GM23338 (cell line): Measurements from ENCODE around the gene TOP2A. TPM values are rescaled to one million over a fixed set of nuclear protein-coding genes. Genes with fewer than 3 reads are reported as not detected.
A peak's percentile ranks its signal among the peaks of the same experiment; 100 is the strongest.

Experiments
- ATAC-seq: fragments of 200-7000 bp; cut with Tn5 transposase; 3 replicates; pipeline ENCODE4 v1.9.1; 2020
- DNase-seq: peaks from one replicate; pipeline ENCODE4 v3.0.0-alpha.2; 2015; ENCODE audit warnings: low spot score
- H2AFZ ChIP-seq: fragments of 200-600 bp; sonication (generic); 2 replicates; pipeline ENCODE4 v1.8.0; 2016; ENCODE audit warnings: antibody characterized with exemption, mild to moderate bottlenecking, moderate library complexity
- H3F3A ChIP-seq: fragments of 200-600 bp; sonication (generic); replicated peaks from 2 replicates; pipeline ENCODE4 v1.8.0; 2017; ENCODE audit warnings: antibody characterized with exemption, mixed run types, low read depth
- H3K27ac ChIP-seq: fragments of 200-600 bp; sonication (generic); 2 replicates; pipeline ENCODE4 v1.6.1; 2016; ENCODE audit warnings: low read depth
- H3K27me3 ChIP-seq: fragments of 200-600 bp; sonication (generic); 2 replicates; pipeline ENCODE4 v1.8.0; 2016; ENCODE audit warnings: mild to moderate bottlenecking, mixed run types, moderate library complexity; ENCODE audit not compliant: insufficient read depth
- H3K36me3 ChIP-seq: fragments of 200-600 bp; sonication (generic); 2 replicates; pipeline ENCODE4 v1.8.0; 2016; ENCODE audit warnings: mild to moderate bottlenecking; ENCODE audit not compliant: insufficient read depth
- H3K4me1 ChIP-seq: fragments of 200-600 bp; sonication (generic); 2 replicates; pipeline ENCODE4 v1.8.0; 2016; ENCODE audit warnings: mild to moderate bottlenecking, moderate library complexity; ENCODE audit not compliant: insufficient read depth
- H3K4me2 ChIP-seq: fragments of 200-600 bp; sonication (generic); 2 replicates; pipeline ENCODE4 v1.7.1; 2017; ENCODE audit warnings: mixed run types
- H3K4me3 ChIP-seq: fragments of 200-600 bp; sonication (generic); 2 replicates; pipeline ENCODE4 v1.6.1; 2016; ENCODE audit warnings: mixed run types
- H3K79me2 ChIP-seq: fragments of 200-600 bp; sonication (generic); replicated peaks from 2 replicates; pipeline ENCODE4 v1.8.0; 2017; ENCODE audit warnings: mild to moderate bottlenecking; ENCODE audit not compliant: insufficient read depth
- H3K9me2 ChIP-seq: fragments of 200-600 bp; sonication (generic); 2 replicates; pipeline ENCODE4 v1.8.0; 2017; ENCODE audit not compliant: insufficient read depth
- H4K20me1 ChIP-seq: fragments of 200-600 bp; sonication (generic); replicated peaks from 2 replicates; pipeline ENCODE4 v1.8.0; 2017; ENCODE audit warnings: mild to moderate bottlenecking; ENCODE audit not compliant: insufficient read depth
- H3K27ac Mint-ChIP-seq: 2 replicates; pipeline ENCODE4 v1.8.0; 2020; ENCODE audit warnings: inconsistent platforms, mild to moderate bottlenecking, moderate library complexity, mixed read lengths
- H3K27me3 Mint-ChIP-seq: 3 replicates; pipeline ENCODE4 v1.8.0; 2022; ENCODE audit warnings: low read depth, mild to moderate bottlenecking, moderate library complexity, mixed read lengths, inconsistent platforms; ENCODE audit not compliant: insufficient read depth, poor library complexity
- H3K36me3 Mint-ChIP-seq: 3 replicates; pipeline ENCODE4 v1.8.0; 2021; ENCODE audit warnings: low read depth, mild to moderate bottlenecking, inconsistent platforms, moderate library complexity, mixed read lengths
- H3K4me1 Mint-ChIP-seq: 3 replicates; pipeline ENCODE4 v1.8.0; 2020; ENCODE audit warnings: mild to moderate bottlenecking, inconsistent platforms, mixed read lengths
- H3K4me3 Mint-ChIP-seq: 3 replicates; pipeline ENCODE4 v1.8.0; 2021; ENCODE audit warnings: moderate library complexity, mild to moderate bottlenecking, inconsistent platforms, mixed read lengths
- H3K9me3 Mint-ChIP-seq: 3 replicates; pipeline ENCODE4 v1.8.0; 2020; ENCODE audit warnings: moderate library complexity, mild to moderate bottlenecking, inconsistent platforms, mixed read lengths
- EZH2 ChIP-seq: fragments of 200-600 bp; sonication (generic); IDR thresholded peaks from one replicate; pipeline ENCODE4 v1.8.0; 2017; ENCODE audit warnings: antibody characterized with exemption, mild to moderate bottlenecking, low read depth; ENCODE audit not compliant: unreplicated experiment
- EZH2phosphoT487 ChIP-seq: fragments of 200-600 bp; sonication (generic); IDR thresholded peaks from one replicate; pipeline ENCODE4 v1.8.1; 2018; ENCODE audit warnings: antibody characterized with exemption; ENCODE audit not compliant: unreplicated experiment
- JUNB ChIP-seq: IDR thresholded peaks from one replicate; pipeline ENCODE4 v1.6.1; 2016; ENCODE audit warnings: antibody characterized with exemption; ENCODE audit not compliant: unreplicated experiment
- NANOG ChIP-seq: IDR thresholded peaks from 2 replicates; pipeline ENCODE4 v1.6.1; 2016; ENCODE audit warnings: antibody characterized with exemption, borderline replicate concordance
- STAT1 ChIP-seq: IDR thresholded peaks from one replicate; pipeline ENCODE4 v1.6.1; 2016; ENCODE audit warnings: antibody characterized with exemption; ENCODE audit not compliant: unreplicated experiment
- ZNF114 ChIP-seq: fragments of 250-450 bp; sonication (Bioruptor Pico); IDR thresholded peaks from 2 replicates; pipeline ENCODE4 v1.5.0; 2020; ENCODE audit warnings: mild to moderate bottlenecking, moderate library complexity
- ZNF331 ChIP-seq: fragments of 250-450 bp; sonication (Bioruptor Pico); IDR thresholded peaks from 2 replicates; pipeline ENCODE4 v1.5.0; 2020; ENCODE audit warnings: low read depth, mild to moderate bottlenecking, moderate library complexity
- polyA plus RNA-seq: library from polyadenylated mRNA; unstranded; fragments of >200 nt; fragmentation: Nextera tagmentation; extraction: Ambion mirVana; gene quantifications from 2 replicates; pipeline ENCODE4 v1.2.1, GENCODE V29; 2016
- total RNA-seq: library from RNA; depleted of rRNA; stranded (reverse); fragments of >200 nt; shearing (Covaris generic); gene quantifications from 2 replicates; pipeline ENCODE4 v1.2.3, GENCODE V29; 2014
- TF ChIP-seq, protein P1 (sequence below): IDR thresholded peaks from 2 replicates; pipeline ENCODE4 v1.6.1; 2016; ENCODE audit warnings: antibody characterized with exemption
- TF ChIP-seq, protein P2 (sequence below): IDR thresholded peaks from one replicate; pipeline ENCODE4 v1.6.1; 2018; ENCODE audit warnings: antibody characterized with exemption; ENCODE audit not compliant: unreplicated experiment
- TF ChIP-seq, protein P3 (sequence below): fragments of 250-450 bp; sonication (Bioruptor Pico); IDR thresholded peaks from 2 replicates; pipeline ENCODE4 v1.5.0; 2020; ENCODE audit warnings: mild to moderate bottlenecking, moderate library complexity
- TF ChIP-seq, protein P4 (sequence below), 2 experiments: fragments of 200-600 bp in 1 of 2; sonication (generic) in 1 of 2; conservative IDR thresholded peaks; 2 replicates each; pipeline versions ENCODE4 v1.5.1 to v1.6.1; 2016 to 2017; ENCODE audit warnings: antibody characterized with exemption in 2 of 2, low read depth in 2 of 2, mild to moderate bottlenecking in 2 of 2, moderate library complexity in 1 of 2

The TOP2A gene
- total and polyA plus RNA-seq, 2 experiments from 2014 or later = 263 to 442 TPM

DNA sequence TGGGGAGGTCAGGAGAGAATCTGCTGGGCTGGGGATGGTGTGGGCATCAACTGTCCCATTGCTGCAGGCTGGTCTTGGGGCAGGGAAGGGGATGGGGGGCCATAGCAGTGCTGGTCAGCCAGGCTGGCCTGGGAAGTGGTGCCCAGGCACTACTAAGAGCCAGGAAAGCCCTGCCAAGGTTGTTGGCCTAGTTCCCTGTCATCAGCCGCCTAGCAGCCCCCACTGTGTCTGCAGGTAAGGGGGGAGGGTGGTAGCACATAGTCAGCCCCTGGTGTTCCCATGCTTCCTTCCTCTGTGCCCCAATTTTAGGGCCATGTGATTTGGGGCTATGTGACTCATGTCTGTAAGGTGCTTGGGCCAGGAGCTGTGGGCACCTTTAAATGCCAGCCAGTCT is 70.9 kb downstream of the TOP2A start (continued):
- TF ChIP-seq, protein P1, sequence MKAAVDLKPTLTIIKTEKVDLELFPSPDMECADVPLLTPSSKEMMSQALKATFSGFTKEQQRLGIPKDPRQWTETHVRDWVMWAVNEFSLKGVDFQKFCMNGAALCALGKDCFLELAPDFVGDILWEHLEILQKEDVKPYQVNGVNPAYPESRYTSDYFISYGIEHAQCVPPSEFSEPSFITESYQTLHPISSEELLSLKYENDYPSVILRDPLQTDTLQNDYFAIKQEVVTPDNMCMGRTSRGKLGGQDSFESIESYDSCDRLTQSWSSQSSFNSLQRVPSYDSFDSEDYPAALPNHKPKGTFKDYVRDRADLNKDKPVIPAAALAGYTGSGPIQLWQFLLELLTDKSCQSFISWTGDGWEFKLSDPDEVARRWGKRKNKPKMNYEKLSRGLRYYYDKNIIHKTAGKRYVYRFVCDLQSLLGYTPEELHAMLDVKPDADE = no peak
- TF ChIP-seq STAT1 (no peak), ZNF114 (CRISPR knock-in tag) (no peak), EZH2 (no peak), ZNF331 (CRISPR knock-in tag) (no peak), JUNB (no peak)

DNA sequence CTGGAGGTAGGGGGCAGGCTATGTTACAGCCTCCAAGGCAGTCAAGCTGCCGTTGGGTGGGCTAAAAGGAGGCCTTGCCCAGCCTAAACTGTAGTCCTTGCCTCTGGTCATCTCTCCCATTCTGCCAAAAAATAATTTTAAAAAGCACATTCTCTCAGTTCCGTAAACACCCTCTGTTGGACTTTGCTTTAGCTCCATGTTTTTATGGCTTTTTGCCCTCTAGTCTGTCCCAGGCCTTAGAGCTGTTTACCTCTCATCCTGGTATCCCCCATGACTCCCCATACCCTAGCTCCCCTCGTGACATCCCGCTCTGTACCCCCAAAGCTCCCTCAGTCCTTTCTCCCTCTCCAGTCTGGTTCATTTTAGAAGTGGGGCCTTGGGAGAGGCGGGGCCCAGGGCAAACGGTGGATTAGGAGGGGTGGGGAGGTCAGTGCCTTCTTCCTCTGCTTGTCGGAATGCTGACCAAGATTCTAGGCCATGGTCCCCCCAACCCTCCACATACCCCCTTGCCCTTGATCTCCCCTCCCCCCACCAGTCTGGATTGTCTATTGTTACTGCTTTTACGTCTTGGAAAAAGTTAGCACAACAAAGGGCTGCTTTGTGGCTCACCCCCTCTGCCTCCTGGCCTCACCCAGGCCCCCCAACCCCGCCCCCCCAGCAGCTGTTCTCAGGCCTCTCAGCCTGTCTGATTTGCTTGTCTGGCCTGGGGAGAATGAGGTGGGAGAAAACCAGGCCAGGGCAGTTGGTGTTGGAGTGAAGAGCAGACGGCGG is 71.5 kb downstream of the TOP2A start:
- Histone ChIP-seq H3K36me3 (no peaks in the 10 kb centered on the region), H3F3A (peaks cover 27% of the 10 kb centered on the region), H3K4me3 (peak overlapping the region; percentile 92), H3K9me2 (no peaks in the 10 kb centered on the region), H3K4me1 (peaks cover 71% of the 10 kb centered on the region), H3K79me2 (peaks cover 9% of the 10 kb centered on the region; the same call in 1 of the 2 replicates), H3K27ac (no peak overlapping the region; the same call in 1 of the 2 replicates), H3K4me2 (peak overlapping the region; percentile 99), H3K27me3 (peaks cover 53% of the 10 kb centered on the region), H4K20me1 (peaks cover 15% of the 10 kb centered on the region), H2AFZ (no peak overlapping the region)
- Mint-ChIP-seq H3K27ac (peak overlapping the region; percentile 76), H3K9me3 (no peaks in the 10 kb centered on the region), H3K4me3 (peak overlapping the region; percentile 76), H3K36me3 (peaks cover 15% of the 10 kb centered on the region), H3K27me3 (peaks cover 61% of the 10 kb centered on the region), H3K4me1 (peaks cover 77% of the 10 kb centered on the region)
- TF ChIP-seq, protein P2, sequence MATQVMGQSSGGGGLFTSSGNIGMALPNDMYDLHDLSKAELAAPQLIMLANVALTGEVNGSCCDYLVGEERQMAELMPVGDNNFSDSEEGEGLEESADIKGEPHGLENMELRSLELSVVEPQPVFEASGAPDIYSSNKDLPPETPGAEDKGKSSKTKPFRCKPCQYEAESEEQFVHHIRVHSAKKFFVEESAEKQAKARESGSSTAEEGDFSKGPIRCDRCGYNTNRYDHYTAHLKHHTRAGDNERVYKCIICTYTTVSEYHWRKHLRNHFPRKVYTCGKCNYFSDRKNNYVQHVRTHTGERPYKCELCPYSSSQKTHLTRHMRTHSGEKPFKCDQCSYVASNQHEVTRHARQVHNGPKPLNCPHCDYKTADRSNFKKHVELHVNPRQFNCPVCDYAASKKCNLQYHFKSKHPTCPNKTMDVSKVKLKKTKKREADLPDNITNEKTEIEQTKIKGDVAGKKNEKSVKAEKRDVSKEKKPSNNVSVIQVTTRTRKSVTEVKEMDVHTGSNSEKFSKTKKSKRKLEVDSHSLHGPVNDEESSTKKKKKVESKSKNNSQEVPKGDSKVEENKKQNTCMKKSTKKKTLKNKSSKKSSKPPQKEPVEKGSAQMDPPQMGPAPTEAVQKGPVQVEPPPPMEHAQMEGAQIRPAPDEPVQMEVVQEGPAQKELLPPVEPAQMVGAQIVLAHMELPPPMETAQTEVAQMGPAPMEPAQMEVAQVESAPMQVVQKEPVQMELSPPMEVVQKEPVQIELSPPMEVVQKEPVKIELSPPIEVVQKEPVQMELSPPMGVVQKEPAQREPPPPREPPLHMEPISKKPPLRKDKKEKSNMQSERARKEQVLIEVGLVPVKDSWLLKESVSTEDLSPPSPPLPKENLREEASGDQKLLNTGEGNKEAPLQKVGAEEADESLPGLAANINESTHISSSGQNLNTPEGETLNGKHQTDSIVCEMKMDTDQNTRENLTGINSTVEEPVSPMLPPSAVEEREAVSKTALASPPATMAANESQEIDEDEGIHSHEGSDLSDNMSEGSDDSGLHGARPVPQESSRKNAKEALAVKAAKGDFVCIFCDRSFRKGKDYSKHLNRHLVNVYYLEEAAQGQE = no peak
- TF ChIP-seq ZNF331 (CRISPR knock-in tag) = no peak
- no peak for TF ChIP-seq NANOG
- TF ChIP-seq, protein P3, sequence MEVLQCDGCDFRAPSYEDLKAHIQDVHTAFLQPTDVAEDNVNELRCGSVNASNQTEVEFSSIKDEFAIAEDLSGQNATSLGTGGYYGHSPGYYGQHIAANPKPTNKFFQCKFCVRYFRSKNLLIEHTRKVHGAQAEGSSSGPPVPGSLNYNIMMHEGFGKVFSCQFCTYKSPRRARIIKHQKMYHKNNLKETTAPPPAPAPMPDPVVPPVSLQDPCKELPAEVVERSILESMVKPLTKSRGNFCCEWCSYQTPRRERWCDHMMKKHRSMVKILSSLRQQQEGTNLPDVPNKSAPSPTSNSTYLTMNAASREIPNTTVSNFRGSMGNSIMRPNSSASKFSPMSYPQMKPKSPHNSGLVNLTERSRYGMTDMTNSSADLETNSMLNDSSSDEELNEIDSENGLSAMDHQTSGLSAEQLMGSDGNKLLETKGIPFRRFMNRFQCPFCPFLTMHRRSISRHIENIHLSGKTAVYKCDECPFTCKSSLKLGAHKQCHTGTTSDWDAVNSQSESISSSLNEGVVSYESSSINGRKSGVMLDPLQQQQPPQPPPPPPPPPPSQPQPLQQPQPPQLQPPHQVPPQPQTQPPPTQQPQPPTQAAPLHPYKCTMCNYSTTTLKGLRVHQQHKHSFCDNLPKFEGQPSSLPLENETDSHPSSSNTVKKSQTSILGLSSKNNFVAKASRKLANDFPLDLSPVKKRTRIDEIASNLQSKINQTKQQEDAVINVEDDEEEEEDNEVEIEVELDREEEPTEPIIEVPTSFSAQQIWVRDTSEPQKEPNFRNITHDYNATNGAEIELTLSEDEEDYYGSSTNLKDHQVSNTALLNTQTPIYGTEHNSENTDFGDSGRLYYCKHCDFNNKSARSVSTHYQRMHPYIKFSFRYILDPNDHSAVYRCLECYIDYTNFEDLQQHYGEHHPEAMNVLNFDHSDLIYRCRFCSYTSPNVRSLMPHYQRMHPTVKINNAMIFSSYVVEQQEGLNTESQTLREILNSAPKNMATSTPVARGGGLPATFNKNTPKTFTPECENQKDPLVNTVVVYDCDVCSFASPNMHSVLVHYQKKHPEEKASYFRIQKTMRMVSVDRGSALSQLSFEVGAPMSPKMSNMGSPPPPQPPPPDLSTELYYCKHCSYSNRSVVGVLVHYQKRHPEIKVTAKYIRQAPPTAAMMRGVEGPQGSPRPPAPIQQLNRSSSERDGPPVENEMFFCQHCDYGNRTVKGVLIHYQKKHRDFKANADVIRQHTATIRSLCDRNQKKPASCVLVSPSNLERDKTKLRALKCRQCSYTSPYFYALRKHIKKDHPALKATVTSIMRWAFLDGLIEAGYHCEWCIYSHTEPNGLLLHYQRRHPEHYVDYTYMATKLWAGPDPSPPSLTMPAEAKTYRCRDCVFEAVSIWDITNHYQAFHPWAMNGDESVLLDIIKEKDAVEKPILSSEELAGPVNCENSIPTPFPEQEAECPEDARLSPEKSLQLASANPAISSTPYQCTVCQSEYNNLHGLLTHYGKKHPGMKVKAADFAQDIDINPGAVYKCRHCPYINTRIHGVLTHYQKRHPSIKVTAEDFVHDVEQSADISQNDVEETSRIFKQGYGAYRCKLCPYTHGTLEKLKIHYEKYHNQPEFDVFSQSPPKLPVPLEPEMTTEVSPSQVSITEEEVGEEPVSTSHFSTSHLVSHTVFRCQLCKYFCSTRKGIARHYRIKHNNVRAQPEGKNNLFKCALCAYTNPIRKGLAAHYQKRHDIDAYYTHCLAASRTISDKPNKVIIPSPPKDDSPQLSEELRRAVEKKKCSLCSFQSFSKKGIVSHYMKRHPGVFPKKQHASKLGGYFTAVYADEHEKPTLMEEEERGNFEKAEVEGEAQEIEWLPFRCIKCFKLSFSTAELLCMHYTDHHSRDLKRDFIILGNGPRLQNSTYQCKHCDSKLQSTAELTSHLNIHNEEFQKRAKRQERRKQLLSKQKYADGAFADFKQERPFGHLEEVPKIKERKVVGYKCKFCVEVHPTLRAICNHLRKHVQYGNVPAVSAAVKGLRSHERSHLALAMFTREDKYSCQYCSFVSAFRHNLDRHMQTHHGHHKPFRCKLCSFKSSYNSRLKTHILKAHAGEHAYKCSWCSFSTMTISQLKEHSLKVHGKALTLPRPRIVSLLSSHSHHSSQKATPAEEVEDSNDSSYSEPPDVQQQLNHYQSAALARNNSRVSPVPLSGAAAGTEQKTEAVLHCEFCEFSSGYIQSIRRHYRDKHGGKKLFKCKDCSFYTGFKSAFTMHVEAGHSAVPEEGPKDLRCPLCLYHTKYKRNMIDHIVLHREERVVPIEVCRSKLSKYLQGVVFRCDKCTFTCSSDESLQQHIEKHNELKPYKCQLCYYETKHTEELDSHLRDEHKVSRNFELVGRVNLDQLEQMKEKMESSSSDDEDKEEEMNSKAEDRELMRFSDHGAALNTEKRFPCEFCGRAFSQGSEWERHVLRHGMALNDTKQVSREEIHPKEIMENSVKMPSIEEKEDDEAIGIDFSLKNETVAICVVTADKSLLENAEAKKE = no peak
- TF ChIP-seq, protein P4, sequence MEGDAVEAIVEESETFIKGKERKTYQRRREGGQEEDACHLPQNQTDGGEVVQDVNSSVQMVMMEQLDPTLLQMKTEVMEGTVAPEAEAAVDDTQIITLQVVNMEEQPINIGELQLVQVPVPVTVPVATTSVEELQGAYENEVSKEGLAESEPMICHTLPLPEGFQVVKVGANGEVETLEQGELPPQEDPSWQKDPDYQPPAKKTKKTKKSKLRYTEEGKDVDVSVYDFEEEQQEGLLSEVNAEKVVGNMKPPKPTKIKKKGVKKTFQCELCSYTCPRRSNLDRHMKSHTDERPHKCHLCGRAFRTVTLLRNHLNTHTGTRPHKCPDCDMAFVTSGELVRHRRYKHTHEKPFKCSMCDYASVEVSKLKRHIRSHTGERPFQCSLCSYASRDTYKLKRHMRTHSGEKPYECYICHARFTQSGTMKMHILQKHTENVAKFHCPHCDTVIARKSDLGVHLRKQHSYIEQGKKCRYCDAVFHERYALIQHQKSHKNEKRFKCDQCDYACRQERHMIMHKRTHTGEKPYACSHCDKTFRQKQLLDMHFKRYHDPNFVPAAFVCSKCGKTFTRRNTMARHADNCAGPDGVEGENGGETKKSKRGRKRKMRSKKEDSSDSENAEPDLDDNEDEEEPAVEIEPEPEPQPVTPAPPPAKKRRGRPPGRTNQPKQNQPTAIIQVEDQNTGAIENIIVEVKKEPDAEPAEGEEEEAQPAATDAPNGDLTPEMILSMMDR (conservative IDR thresholded peaks at IDR 0.05; ENCODE audit: low read depth in 2 of 2) = no peak
- no peak for TF ChIP-seq EZH2phosphoT487
- TF ChIP-seq EZH2 = no peak
- no peak for ATAC-seq
- peak; percentile 79 for DNase-seq
